GM12892 (cell line): ENCODE measurements around the gene CHRNA5. TPM values are rescaled to one million over a fixed set of nuclear protein-coding genes. Genes with fewer than 3 reads are reported as not detected.
"Not testable (repeated sequence)": the region's sequence is repeated elsewhere in the genome, so short reads cannot be mapped to it uniquely, and the experiment has no call there.

Experiments
- DNase-seq: peaks from one replicate; pipeline ENCODE4 v3.0.0; 2011; ENCODE audit not compliant: insufficient read length
- FAIRE-seq: peaks from 2 replicates; lab custom pipeline; 2011; peaks lifted over from hg19 to GRCh38; lab: Jason Lieb, UNC
- POLR2A ChIP-seq: IDR thresholded peaks from 2 replicates; pipeline ENCODE4 v1.6.1; 2011; ENCODE audit warnings: low read depth, low read length, control low read depth
- POLR2AphosphoS5 ChIP-seq: IDR thresholded peaks from 2 replicates; pipeline ENCODE4 v1.6.1; 2011; ENCODE audit warnings: low read depth, low read length, control low read depth
- TAF1 ChIP-seq: IDR thresholded peaks from 2 replicates; pipeline ENCODE4 v1.6.1; 2011; ENCODE audit warnings: low read depth, mild to moderate bottlenecking, control low read depth, low read length, borderline replicate concordance
- polyA plus RNA-seq: library from polyadenylated mRNA; unstranded; fragments of >200 nt; gene quantifications from one replicate; pipeline ENCODE4 v1.2.1, GENCODE V29; 2012; ENCODE audit warnings: missing spikeins, inconsistent platforms; ENCODE audit not compliant: missing spikeins

The CHRNA5 gene
- 8.4 TPM for polyA plus RNA-seq

DNA sequence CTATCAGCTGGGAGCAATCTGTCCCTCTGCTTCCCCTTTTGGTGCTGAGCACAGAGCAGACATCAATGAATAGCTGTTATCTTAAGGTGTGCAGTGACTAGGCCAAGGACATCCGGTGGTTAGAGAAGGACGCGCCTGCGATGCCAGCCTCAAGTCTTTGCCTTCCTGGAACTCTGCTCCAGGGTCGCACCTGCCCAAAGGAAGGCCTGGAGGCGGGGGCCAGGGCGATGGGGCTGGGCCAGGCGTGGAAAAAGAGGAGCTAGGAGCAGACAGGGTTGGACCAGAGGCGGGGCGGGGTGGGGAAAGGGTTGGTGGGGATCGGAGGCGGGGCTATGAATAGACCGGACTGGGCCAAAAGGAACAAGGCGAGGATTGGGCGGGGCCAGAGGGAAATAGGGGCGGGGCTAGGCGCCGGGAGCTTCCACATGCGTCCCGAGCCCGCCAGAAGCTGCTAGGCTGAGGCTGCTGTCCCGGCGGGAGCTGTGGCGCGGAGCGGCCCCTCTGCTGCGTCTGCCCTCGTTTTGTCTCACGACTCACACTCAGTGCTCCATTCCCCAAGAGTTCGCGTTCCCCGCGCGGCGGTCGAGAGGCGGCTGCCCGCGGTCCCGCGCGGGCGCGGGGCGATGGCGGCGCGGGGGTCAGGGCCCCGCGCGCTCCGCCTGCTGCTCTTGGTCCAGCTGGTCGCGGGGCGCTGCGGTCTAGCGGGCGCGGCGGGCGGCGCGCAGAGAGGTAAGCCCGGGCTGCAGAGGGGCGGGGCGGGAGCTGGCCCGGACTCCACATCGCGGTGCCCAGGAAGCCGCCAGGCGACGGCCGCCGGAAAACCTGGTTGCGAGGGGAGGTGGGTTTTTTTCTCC, at the start of gene CHRNA5:
CHRNA5 (plus strand) TSS at position 424 of the 854 bp plus-strand sequence; CDS start at position 624, 200 bp downstream.
- DNase-seq (peak; percentile 73), FAIRE-seq (peak; percentile 69)
- TF ChIP-seq POLR2AphosphoS5: peak; percentile 83
- TF ChIP-seq POLR2A: peak; percentile 77
- 0 out of 2 replicates have a peak, but pooled peaks have one; percentile 52 for TF ChIP-seq TAF1

DNA sequence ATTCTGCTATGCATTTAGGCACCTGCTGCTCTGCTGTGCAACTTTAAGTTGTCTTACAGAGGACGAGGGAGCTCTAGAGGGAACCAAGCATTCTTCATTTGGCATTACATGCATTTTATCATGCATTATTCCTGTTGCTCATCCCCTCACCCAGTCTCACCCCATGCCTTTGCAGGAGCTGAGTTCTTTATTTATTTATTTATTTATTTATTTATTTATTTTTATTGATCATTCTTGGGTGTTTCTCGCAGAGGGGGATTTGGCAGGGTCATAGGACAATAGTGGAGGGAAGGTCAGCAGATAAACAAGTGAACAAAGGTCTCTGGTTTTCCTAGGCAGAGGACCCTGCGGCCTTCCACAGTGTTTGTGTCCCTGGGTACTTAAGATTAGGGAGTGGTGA, 45.3 kb upstream of the CHRNA5 start:
- not testable (repeated sequence) for FAIRE-seq, DNase-seq

- DNase-seq (no peak), FAIRE-seq (no peak)
- TF ChIP-seq POLR2A: no peak
- TF ChIP-seq POLR2AphosphoS5: no peak
- no peak for TF ChIP-seq TAF1
Observed at GRCh38 chr15:78524230-78524629, 41.1 kb upstream of the CHRNA5 start.

DNA sequence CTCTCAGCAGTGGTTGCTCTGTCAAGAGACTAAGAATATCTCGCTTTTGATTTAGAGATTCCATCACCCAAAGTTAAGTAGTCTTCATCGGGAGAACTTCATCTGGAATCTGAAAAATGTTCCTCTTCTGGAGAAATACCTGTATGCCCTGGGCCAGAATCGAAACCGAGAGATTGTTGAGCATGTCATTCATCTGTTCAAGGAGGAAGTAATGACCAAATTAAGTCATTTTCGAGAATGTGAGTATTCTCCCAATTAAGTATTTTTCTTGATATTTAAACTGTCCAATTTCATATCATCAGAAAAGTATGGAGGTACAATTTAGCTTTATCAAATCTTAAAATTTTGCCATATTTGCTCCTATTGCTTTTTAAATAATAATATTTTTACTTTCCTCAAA, 38.0 kb upstream of the CHRNA5 start:
- FAIRE-seq (no peak), DNase-seq (no peak)
- TF ChIP-seq POLR2A (no peak), POLR2AphosphoS5 (no peak), TAF1 (no peak)

DNA sequence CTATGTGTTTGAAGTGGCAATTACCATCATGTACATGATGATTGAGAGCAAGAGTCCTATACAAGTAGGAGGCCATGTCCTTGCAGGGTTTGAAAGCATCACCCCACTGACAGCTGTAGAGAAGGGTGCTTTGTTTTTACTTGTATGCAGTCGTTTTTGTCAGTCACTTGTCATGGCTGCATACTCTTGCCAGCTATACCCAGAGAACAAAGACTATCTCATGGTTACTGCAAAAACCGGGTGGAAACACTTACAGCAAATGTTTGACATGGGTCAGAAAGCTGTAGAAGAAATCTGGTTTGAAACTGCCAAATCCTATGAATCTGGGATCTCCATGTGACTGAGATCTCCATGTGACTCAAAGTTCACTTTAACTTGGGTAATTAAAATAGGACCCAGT, 32.0 kb upstream of the CHRNA5 start:
- TF ChIP-seq POLR2AphosphoS5 (no peak), POLR2A (no peak), TAF1 (no peak)
- DNase-seq: no peak
- FAIRE-seq: no peak

DNA sequence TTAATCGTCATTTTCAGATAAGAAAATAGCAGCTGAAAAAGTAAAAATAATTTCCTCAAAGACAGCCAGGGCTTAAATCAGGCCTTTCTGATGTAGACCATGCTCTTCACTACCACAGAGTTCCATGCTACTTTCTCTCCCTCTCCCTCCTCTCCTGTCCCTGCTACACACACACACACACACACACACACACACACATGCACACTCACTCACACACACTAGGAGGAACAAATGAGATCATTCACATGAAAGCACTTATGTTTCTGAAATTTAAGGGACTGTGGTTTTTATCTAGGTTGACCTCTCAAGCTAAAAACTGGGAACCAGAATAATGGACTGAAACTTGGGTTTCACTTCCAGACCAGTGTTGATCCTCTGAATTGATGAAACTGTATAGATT, 29.2 kb upstream of the CHRNA5 start:
- no peak for FAIRE-seq
- no peak for DNase-seq
- TF ChIP-seq POLR2A (no peak), POLR2AphosphoS5 (no peak), TAF1 (no peak)

DNA sequence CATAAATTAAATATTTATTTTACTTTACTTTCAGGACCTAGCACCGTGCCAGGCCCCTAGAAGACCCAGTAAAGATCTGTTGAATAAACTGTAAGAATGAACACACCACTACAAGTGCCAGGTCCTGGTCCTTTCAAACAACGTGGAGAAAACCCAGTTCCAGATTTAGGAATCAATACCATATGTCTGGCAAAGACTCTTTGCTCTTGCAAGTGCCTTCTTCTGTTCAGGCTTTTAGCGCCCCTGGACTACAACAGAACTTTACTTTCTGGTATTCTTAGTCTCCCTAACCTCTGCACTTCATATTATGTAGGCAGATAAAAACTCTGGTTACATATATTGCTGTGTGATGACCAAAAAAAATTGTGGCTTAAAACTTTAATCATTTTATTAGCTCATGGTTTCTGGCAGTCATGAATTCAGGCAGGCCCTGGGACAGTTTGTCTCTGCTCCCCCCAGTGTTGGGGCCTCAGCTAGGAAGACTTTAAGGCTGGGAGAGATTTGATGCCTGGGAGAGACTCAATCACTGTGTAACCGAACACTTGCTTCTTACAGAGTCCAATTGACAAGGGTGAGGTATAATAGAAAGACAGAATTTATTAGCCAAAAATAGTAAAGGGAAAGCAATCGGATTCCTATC, 27.9 kb upstream of the CHRNA5 start:
- DNase-seq (no peak), FAIRE-seq (no peak)
- TF ChIP-seq POLR2AphosphoS5: no peak
- no peak for TF ChIP-seq POLR2A

- TF ChIP-seq POLR2AphosphoS5: no peak
- TF ChIP-seq TAF1: no peak
- no peak for TF ChIP-seq POLR2A
- FAIRE-seq (no peak), DNase-seq (no peak)
Observed at GRCh38 chr15:78538358-78538757, 27.0 kb upstream of the CHRNA5 start.

GRCh38 chr15:78539464-78540140, 25.7 kb upstream of the CHRNA5 start:
- not testable (repeated sequence) for DNase-seq, FAIRE-seq

DNA sequence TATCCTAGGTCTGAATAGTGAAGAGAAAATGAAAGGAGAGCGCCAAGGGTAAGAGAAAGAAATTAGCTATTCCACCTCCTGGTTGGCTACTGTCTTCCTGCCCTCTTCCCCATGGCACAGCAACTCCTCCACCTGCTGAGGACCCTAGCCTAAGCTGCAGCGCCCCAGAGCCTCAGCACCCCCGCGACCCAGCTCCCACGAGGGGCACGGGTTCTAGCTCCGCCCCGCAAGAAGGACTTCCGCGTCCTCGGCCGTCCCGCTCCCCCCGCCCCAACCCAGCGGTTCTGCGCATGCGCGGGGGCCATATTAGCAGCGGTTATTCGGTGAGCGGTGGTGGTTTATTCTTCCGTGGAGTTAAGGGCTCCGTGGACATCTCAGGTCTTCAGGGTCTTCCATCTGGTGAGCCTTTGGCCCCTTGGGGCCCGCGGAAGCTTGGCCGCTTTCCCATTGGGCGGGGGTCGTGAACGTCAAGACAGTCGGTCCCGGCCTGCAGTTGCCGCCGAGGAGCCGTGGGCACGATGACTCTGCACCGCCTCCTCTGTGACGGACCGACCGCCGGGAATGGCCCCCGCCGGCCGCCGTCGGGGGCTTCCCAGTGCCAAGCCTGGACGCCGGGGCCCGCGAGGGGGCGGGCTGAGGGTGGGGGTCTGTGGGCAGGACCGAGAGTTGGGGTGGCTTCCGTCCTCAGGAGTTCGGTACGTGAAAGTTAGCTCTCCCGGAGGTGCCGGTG, 25.0 kb upstream of the CHRNA5 start, which contains the start of gene PSMA4:
PSMA4 (plus strand) TSS at position 304 of the 730 bp plus-strand sequence. CDS start 1,484 bp downstream, outside the sequence.
- peak; percentile 96 for FAIRE-seq
- peak; percentile 88 for DNase-seq
- TF ChIP-seq POLR2A (peak; percentile 88), TAF1 (peak; percentile 70; the same call in 1 of the 2 replicates), POLR2AphosphoS5 (peak; percentile 93)

DNA sequence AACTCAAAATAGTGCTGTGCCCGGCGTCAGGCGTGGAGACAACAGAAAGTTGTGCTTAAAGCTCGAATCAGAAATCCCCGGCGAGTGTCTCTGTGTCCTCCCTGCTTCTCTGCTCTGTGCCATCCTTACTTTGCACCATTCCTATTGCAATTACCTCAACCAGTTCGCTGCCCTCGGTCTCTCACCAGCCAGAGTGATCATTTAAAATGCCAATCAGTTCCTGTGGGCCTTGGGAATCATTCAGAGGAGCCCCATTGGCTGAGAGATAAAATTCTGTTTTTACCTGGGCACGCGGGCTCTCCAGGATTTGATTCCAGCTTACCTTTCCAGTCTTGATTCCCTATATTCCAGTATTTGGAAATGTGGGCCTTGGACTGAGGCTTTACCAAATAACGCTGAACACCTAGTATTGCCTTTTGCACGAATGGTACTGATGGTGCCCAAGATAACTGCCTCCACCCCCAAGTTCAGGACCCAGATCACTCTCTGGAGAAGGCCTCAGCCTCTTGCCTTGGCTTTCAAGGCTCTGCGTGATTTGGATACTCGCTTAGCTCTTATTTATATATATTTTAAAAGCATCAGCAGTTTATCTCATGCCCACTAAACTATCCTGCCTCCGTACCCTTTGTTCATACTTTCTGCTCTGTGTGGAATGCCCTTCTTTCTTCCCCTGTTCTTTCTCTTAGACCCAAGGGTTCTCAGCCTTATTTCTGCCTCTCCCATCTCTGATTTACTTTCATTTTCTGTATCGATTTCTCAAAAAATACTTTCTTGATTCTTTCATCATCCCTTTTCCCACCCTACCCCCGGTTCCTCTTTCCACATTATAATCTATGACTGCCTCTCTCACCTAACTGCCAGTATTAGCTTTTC, 24.2 kb upstream of the CHRNA5 start:
- DNase-seq (no peak), FAIRE-seq (no peak)
- TF ChIP-seq POLR2A (peak; percentile 18; the same call in 1 of the 2 replicates), POLR2AphosphoS5 (no peak)

GRCh38 chr15:78541744-78542034, 23.6 kb upstream of the CHRNA5 start:
- TF ChIP-seq POLR2AphosphoS5 (no peak), TAF1 (no peak), POLR2A (no peak)
- DNase-seq: no peak
- FAIRE-seq: no peak
